HG02973 (cell line): ENCODE data around the gene PTMA.
A peak's percentile ranks its signal among the peaks of the same experiment; 100 is the strongest.
"Not testable (repeated sequence)": the region's sequence is repeated elsewhere in the genome, so short reads cannot be mapped to it uniquely, and the experiment has no call there.

Experiments used
- ATAC-seq: cut with Tn5 transposase; IDR thresholded peaks from one replicate; pipeline ENCODE4 v1.9.1; 2021; ENCODE audit warnings: moderate library complexity; ENCODE audit not compliant: unreplicated experiment

Gene PTMA, protein sequence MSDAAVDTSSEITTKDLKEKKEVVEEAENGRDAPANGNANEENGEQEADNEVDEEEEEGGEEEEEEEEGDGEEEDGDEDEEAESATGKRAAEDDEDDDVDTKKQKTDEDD

DNA sequence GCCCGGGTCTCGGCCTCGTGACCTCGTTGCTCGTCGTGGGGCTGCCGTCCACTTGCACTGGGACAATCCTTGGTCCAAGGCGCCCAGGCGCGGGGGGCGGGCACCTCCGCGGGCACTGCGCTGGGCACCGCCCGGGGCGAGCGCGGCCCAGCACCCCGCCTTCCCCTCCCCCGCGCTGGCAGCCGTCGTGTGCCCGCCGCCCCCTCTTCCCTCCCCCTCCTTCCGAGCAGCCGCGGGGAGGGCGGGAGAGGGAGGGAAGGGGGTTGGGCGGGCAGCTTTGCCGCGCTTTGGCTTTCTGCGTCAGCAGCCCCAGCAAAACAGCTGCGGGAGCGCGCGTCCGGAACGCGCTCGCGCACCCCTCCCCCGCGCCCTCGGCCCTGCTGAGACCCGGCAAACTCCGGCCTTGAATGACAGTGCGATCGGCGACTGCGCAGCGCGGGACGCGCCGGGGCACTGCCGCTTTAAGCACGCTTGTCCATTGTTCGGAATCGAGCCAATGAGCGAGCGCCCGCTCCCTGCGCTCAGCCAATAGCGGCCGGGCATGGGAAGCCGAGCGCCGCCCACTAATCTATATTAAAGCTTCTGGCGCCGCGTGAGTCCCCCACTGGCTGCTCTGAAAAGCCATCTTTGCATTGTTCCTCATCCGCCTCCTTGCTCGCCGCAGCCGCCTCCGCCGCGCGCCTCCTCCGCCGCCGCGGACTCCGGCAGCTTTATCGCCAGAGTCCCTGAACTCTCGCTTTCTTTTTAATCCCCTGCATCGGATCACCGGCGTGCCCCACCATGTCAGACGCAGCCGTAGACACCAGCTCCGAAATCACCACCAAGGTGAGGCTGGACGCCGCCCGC is at the start of gene PTMA:
Gene PTMA, plus strand, starts transcription at position 599 of the 846 bp plus-strand sequence. Its CDS starts 182 bp downstream, at position 781.
- ATAC-seq, result peak; percentile 55

DNA sequence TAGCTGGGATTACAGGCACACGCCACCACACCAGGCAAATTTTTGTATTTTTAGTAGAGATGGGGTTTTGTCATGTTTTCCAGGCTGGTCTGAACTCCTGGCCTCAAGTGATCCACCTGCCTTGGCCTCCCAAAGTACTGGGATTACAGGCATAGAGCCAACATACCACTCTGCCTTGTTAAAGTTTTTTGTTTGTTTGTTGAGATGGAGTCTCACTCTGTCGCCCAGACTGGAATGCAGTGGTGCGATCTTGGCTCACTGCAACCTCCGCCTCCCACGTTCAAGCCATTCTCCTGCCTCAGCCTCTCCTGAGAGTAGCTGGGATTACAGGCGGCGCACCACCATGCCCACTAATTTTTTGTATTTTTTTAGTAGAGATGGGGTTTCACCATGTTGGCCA is 48.3 kb upstream of the PTMA start:
- not testable (repeated sequence) for ATAC-seq

- ATAC-seq, result no peak
These were observed 47.5 kb upstream of the PTMA start for GRCh38 chr2:231660860-231661259.

GRCh38 chr2:231661422-231662027 is 46.8 kb upstream of the PTMA start:
- no peak for ATAC-seq

DNA sequence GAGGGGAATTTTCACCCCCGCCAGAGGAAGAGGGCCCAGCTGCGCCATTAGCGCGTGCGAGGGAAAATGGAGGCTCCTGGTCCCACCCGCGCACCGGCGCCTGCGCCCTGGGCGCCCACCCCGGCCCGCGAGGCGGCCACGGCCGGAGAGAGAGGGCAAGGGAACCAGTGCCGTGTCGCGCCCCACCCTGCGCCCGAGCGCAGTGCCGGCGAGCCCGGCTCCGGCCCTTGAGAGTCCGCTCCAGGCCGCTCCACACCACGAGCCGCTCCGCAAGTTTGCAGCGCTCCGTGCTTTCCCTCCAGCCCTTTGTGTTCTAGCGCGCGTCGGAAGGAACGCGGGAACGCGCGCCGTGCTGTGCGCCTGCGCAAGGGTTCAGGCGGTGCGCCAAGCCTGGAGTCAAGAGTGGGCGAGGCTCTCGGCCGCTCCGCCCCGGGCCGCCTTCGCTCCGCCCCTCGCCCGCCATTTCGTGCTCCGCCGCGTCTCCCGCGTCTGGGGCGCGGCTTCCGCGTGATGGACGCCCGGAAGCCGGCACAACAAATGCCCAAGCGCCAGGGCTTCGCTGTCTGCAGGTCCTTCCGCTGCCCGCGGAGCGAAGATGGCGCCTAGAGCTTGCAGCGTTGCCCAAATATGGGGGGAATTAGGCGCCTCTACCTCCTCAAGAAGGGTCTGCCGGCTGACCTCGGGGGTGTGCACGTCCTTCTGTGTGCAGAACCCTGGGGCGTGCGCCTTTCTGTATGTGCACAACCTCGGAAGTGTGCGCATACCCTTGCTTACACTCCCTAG is 46.1 kb upstream of the PTMA start:
- peak; percentile 60 for ATAC-seq

GRCh38 chr2:231662811-231663457 is 45.4 kb upstream of the PTMA start:
- ATAC-seq, result no peak

GRCh38 chr2:231663458-231664212 is 44.7 kb upstream of the PTMA start:
- no peak for ATAC-seq

GRCh38 chr2:231664727-231665126 is 43.6 kb upstream of the PTMA start:
- ATAC-seq, result no peak

- no peak for ATAC-seq
These were observed 42.8 kb upstream of the PTMA start for GRCh38 chr2:231665245-231666170.

GRCh38 chr2:231666171-231667095 is 41.9 kb upstream of the PTMA start:
- ATAC-seq, result peak; percentile 44

- no peak for ATAC-seq
These were observed 41.3 kb upstream of the PTMA start for GRCh38 chr2:231667096-231667427.

DNA sequence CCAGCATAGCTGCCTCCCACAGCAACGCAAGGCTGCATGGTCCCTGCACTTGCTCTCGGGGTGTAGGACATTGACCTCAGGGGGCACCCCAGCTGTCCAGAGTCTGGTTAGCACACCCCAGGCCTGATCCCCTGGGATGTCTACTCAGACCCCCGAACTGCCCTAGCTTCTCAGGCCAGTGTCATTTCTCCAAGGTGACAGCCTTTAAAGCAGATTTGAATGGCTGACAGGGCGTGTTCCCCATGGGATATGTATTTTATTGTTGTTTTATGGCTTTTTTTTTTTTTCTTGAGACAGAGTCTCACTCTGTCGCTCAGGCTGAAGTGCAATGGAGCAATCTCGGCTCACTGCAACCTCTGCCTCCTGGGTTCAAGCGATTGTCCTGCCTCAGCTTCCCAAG is 40.8 kb upstream of the PTMA start:
- no peak for ATAC-seq

DNA sequence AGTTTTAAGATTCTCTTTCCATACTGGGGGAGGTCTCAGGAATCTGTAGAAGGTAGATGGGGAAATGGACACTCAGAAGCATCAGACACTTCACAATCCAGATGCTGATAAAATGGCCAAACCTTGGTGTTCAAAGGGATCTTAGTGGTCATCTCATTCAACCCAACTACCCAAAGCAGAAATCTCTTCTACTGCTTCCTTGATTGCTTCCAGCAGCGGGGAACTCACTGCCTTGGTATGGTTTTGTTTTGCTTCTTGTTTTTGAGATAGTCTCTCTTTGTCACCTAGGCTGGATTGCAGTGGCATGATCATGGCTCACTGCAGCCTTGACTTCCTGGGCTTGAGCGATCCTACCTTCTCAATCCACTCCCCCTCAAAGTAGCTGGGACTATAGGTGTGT is 39.3 kb upstream of the PTMA start:
- ATAC-seq, result no peak

GRCh38 chr2:231671270-231672050 is 36.9 kb upstream of the PTMA start:
- no peak for ATAC-seq

DNA sequence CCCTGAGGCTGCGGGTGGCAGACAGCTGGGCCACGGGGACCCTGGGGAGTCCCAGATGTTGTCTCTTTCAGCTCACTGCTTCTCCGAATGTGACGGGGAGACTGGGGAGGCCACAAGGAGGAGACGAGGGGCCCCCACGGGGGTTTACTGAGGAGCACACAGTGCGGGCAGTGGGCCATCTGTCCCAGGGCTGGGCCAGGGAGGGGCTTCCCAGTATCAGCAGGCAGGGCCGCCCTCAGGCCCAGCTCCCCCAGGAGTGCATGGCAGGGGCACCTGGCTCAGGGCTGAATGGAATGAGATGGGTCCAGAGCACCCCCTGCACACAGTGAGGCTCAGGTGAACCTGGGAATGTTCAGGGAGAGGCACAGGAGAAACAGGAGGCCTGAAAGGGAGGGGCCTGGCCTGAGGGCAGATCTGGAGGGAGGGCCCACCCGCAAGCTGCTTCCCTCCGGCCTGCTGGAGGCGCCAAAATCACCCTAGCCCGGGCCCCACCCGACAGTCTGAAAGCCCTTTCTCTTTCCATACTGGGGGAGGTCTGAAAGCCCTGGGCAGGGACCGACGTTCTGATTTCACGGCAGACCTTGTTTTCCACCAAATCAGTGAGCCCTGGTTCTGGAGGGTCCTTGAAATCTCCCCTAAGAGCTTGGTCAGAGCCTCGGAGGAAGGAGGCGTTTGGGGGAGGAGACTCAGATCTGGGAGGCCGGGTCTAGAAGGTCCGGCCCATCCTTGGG is 35.5 kb upstream of the PTMA start:
- ATAC-seq, result peak; percentile 41

GRCh38 chr2:231673348-231673770 is 35.0 kb upstream of the PTMA start:
- ATAC-seq, result no peak
